ENCODE results near the gene EXOC6B. TPM values are rescaled to one million over a fixed set of nuclear protein-coding genes. Genes with fewer than 3 reads are reported as not detected.
"Not testable (repeated sequence)": the region's sequence is repeated elsewhere in the genome, so short reads cannot be mapped to it uniquely, and the experiment has no call there.

EXOC6B gene
- total and polyA plus RNA-seq, 11 donors, result 18.4 to 192 (median 143) TPM

DNA sequence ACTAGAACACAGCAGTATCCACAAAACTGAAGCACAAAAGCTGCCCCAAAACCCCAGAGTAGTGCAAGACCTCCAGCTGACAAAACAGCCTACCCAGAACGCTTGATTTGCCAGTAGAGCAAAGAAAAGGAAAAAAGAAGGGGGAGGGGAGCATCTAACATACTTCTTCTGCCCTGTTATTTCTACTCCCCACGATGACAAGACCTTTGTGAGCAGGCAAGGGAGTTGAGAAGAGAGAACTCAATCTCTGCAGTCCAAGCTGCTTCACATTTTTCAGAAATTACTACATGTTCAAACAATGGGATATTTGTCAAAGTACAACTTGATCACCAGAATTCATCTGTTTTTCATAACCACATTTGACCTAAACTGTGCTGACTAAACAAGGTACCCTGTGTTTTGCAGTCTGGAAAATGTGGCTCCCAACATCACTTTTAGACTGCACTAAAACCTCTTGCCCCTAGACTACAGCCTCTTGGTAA is 286.7 kb downstream of the EXOC6B start:
- Histone ChIP-seq H3K27me3 (no peaks in the 10 kb centered on the region), H3K4me3 (no peak overlapping the region), H3K27ac (no peak overlapping the region), H3K4me1 (peaks cover 0 to 9% (median 0%) of the 10 kb centered on the region in 12 donors), H3K9me3 (no peaks in the 10 kb centered on the region), H3K36me3 (no peaks in the 10 kb centered on the region)
- 49 to 63% (median 54%) methylated on average over 2 of the region's 2 CpGs for WGBS, 4 donors
- ATAC-seq (peak in 2 of 4 donors; percentile 41 to 50), DNase-seq (no peak)
- intact Hi-C loops (cut with DNase I), result no loop called here
- TF ChIP-seq POLR2A (IDR thresholded peaks at IDR 0.05), result no peak
- TF ChIP-seq, protein P1, sequence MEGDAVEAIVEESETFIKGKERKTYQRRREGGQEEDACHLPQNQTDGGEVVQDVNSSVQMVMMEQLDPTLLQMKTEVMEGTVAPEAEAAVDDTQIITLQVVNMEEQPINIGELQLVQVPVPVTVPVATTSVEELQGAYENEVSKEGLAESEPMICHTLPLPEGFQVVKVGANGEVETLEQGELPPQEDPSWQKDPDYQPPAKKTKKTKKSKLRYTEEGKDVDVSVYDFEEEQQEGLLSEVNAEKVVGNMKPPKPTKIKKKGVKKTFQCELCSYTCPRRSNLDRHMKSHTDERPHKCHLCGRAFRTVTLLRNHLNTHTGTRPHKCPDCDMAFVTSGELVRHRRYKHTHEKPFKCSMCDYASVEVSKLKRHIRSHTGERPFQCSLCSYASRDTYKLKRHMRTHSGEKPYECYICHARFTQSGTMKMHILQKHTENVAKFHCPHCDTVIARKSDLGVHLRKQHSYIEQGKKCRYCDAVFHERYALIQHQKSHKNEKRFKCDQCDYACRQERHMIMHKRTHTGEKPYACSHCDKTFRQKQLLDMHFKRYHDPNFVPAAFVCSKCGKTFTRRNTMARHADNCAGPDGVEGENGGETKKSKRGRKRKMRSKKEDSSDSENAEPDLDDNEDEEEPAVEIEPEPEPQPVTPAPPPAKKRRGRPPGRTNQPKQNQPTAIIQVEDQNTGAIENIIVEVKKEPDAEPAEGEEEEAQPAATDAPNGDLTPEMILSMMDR (IDR thresholded peaks at IDR 0.05), result no peak

DNA sequence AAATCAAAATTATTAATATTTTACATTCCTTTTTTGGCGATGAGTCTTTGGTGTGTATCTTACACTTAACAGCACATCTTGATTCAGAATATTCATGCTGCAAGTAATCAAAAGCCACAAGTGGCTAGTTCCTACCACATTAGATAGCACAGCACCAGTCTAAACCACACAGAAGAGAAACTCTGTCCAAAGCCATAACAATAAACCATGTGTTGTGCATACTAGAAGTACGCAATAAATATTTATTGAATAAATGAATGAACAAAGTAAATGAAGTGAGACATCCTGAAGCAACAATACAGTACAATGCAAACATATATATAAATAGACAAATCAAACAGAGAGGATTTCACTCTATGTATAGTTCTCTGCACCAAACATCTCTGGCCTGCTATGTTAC is 287.3 kb downstream of the EXOC6B start:
- TF ChIP-seq, protein P1 (IDR thresholded peaks at IDR 0.05), result no peak
- no peak for TF ChIP-seq POLR2A (IDR thresholded peaks at IDR 0.05)
- no peaks in the 10 kb centered on the region for H3K9me3 ChIP-seq
- no peak for ATAC-seq
- WGBS, 4 donors, result 91 to 99% (median 97%) methylated on average over 2 of the region's 2 CpGs
- no peaks in the 10 kb centered on the region for H3K36me3 ChIP-seq
- DNase-seq, result no peak
- no peak overlapping the region for H3K27ac ChIP-seq
- no peak overlapping the region for H3K4me3 ChIP-seq
- peaks cover 0 to 9% (median 0%) of the 10 kb centered on the region in 12 donors for H3K4me1 ChIP-seq
- no peaks in the 10 kb centered on the region for H3K27me3 ChIP-seq
- intact Hi-C loops (cut with DNase I), result no loop called here

DNA sequence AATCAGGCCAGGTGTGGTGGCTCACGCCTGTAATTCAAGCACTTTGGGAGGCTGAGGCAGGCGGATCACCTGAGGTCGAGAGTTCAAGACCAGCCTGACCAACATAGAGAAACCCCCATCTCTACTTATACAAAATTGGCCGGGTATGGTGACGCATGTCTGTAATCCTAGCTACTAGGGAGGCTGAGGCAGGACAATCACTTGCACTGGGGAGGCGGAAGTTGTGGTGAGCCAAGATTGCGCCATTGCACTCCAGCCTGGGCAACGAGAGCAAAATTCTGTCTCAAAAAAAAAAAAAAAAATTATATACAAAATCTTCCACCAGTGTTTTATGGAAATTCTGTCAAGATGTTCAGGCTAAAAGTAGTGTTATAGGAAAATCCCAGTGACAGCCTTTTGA is 290.2 kb downstream of the EXOC6B start:
- DNase-seq; H3K27me3 ChIP-seq; H3K9me3 ChIP-seq; H3K4me3 ChIP-seq; intact Hi-C loops (cut with DNase I); H3K36me3 ChIP-seq; H3K27ac ChIP-seq; ATAC-seq; H3K4me1 ChIP-seq: not testable (repeated sequence)
- WGBS, 4 donors, result 94 to 97% (median 96%) methylated on average over 8 of the region's 8 CpGs

GRCh38 chr2:72533765-72534164 is 292.1 kb downstream of the EXOC6B start:
- no peaks in the 10 kb centered on the region for H3K36me3 ChIP-seq
- no peaks in the 10 kb centered on the region for H3K9me3 ChIP-seq
- ATAC-seq (no peak), DNase-seq (no peak)
- H3K4me1 ChIP-seq, result peaks cover 0 to 9% (median 0%) of the 10 kb centered on the region in 12 donors
- WGBS, 4 donors, result 87 to 99% (median 96%) methylated on average over 1 of the region's 1 CpG
- intact Hi-C loops (cut with DNase I), result no loop called here
- no peak for TF ChIP-seq POLR2A (IDR thresholded peaks at IDR 0.05)
- TF ChIP-seq, protein P1 (IDR thresholded peaks at IDR 0.05), result no peak
- H3K27ac ChIP-seq, result no peak overlapping the region
- H3K4me3 ChIP-seq, result no peak overlapping the region
- no peaks in the 10 kb centered on the region for H3K27me3 ChIP-seq

- 39 to 97% (median 95%) methylated on average over 1 of the region's 1 CpG for WGBS, 4 donors
- no peak for ATAC-seq
- TF ChIP-seq, protein P1 (IDR thresholded peaks at IDR 0.05), result no peak
- no peak for TF ChIP-seq POLR2A (IDR thresholded peaks at IDR 0.05)
- no peaks in the 10 kb centered on the region for H3K4me1 ChIP-seq
- no peak for DNase-seq
- H3K27ac ChIP-seq, result no peak overlapping the region
- intact Hi-C loops (cut with DNase I), result no loop called here
- no peaks in the 10 kb centered on the region for H3K36me3 ChIP-seq
- no peak overlapping the region for H3K4me3 ChIP-seq
- H3K27me3 ChIP-seq, result no peaks in the 10 kb centered on the region
- H3K9me3 ChIP-seq, result no peaks in the 10 kb centered on the region
These were observed 298.4 kb downstream of the EXOC6B start for GRCh38 chr2:72527424-72527823.

Measured in heart left ventricle (tissue), 16 donors.